SK-N-SH (cell line): ENCODE results near the gene JAKMIP3. TPM values are rescaled to one million over a fixed set of nuclear protein-coding genes. Genes with fewer than 3 reads are reported as not detected.

Experiments
- CTCF ChIA-PET: fragments of 300-600, 350-600 bp; formaldehyde crosslinking; extraction: SDS; loops from one replicate; lab custom pipeline; 2021; lab: Yijun Ruan, JAX
- POLR2A ChIA-PET: fragments of 350-600 bp; sonication (Branson Sonifier 250); formaldehyde crosslinking; extraction: SDS; loops from one replicate; lab custom pipeline; 2020; ENCODE audit warnings: antibody characterized with exemption, inconsistent platforms; lab: Yijun Ruan, JAX
- DNase-seq: peaks from one replicate; pipeline ENCODE4 v3.0.0; 2012
- H2AFZ ChIP-seq: fragments of 200-600 bp; sonication (generic); 2 replicates; pipeline ENCODE4 v1.8.1; 2016; ENCODE audit warnings: antibody characterized with exemption, mild to moderate bottlenecking, low read depth
- H3F3A ChIP-seq: fragments of 200-600 bp; sonication (generic); replicated peaks from 2 replicates; pipeline ENCODE3; 2016; ENCODE audit warnings: antibody characterized with exemption, mild to moderate bottlenecking; ENCODE audit not compliant: insufficient read depth
- H3K27ac ChIP-seq, 2 experiments: fragments of 200-500 bp in 1 of 2; fragments of 200-600 bp in 1 of 2; sonication (Bioruptor generic) in 1 of 2; sonication (generic), shearing (Covaris generic) in 1 of 2; 2 replicates each; pipeline versions ENCODE4 v1.5.1 to v1.6.1; 2014 to 2016; ENCODE audit warnings: low read depth in 2 of 2, inconsistent platforms in 1 of 2, low read length in 1 of 2, mild to moderate bottlenecking in 1 of 2, mixed read lengths in 1 of 2
- H3K27me3 ChIP-seq: fragments of 200-600 bp; sonication (generic), shearing (Covaris generic); 2 replicates; pipeline ENCODE4 v1.6.1; 2016; ENCODE audit warnings: mixed run types; ENCODE audit not compliant: insufficient read depth
- H3K36me3 ChIP-seq, 2 experiments: fragments of 200-500 bp in 1 of 2; fragments of 200-600 bp in 1 of 2; sonication (Bioruptor generic) in 1 of 2; sonication (generic) in 1 of 2; replicated peaks in 1 of 2; 2 replicates each; pipeline versions ENCODE3 to v1.5.1; 2014 to 2016; ENCODE audit warnings: low read length in 1 of 2, mild to moderate bottlenecking in 1 of 2; ENCODE audit not compliant: insufficient read depth in 2 of 2, control insufficient read depth in 1 of 2
- H3K4me1 ChIP-seq, 2 experiments: fragments of 200-500 bp in 1 of 2; fragments of 200-600 bp in 1 of 2; sonication (Bioruptor generic) in 1 of 2; sonication (generic), shearing (Covaris generic) in 1 of 2; 2 replicates each; pipeline versions ENCODE4 v1.5.1 to v1.6.1; 2014 to 2016; ENCODE audit warnings: low read depth in 1 of 2, low read length in 1 of 2, mixed run types in 1 of 2; ENCODE audit not compliant: insufficient read depth in 2 of 2, control insufficient read depth in 1 of 2
- H3K4me2 ChIP-seq: fragments of 200-600 bp; sonication (generic), shearing (Covaris generic); 2 replicates; pipeline ENCODE4 v1.6.1; 2017; ENCODE audit warnings: mixed run types
- H3K4me3 ChIP-seq, 2 experiments: fragments of 200-500 bp in 1 of 2; fragments of 200-600 bp in 1 of 2; sonication (Bioruptor generic) in 1 of 2; sonication (generic), shearing (Covaris generic) in 1 of 2; 2 replicates each; pipeline versions ENCODE4 v1.5.1 to v1.8.1; 2014 to 2016; ENCODE audit warnings: low read depth in 2 of 2, inconsistent platforms in 1 of 2, low read length in 1 of 2, mild to moderate bottlenecking in 1 of 2, mixed read lengths in 1 of 2, moderate library complexity in 1 of 2
- H3K79me2 ChIP-seq: fragments of 200-600 bp; sonication (generic); 2 replicates; pipeline ENCODE4 v1.8.1; 2017; ENCODE audit warnings: mild to moderate bottlenecking; ENCODE audit not compliant: insufficient read depth
- H3K9ac ChIP-seq: fragments of 200-600 bp; sonication (generic); 2 replicates; pipeline ENCODE4 v1.6.1; 2017; ENCODE audit warnings: mixed run types
- H3K9me2 ChIP-seq: fragments of 200-600 bp; sonication (generic); 2 replicates; pipeline ENCODE4 v1.6.1; 2017; ENCODE audit warnings: mixed run types
- H3K9me3 ChIP-seq: fragments of 200-600 bp; sonication (generic); 2 replicates; pipeline ENCODE4 v1.6.1; 2017; ENCODE audit warnings: mixed run types, mild to moderate bottlenecking, moderate library complexity
- H4K20me1 ChIP-seq: fragments of 200-600 bp; sonication (generic); 2 replicates; pipeline ENCODE4 v1.6.1; 2017; ENCODE audit warnings: mild to moderate bottlenecking, mixed run types; ENCODE audit not compliant: insufficient read depth
- CHD2 ChIP-seq: fragments of 150-350 bp; IDR thresholded peaks from 2 replicates; pipeline ENCODE4 v1.6.1; 2018; ENCODE audit warnings: low read length; ENCODE audit not compliant: partially characterized antibody
- FOSL2 ChIP-seq: IDR thresholded peaks from 2 replicates; pipeline ENCODE4 v1.4.0; 2012; ENCODE audit warnings: low read depth, mild to moderate bottlenecking, moderate library complexity, borderline replicate concordance
- RAD21 ChIP-seq: IDR thresholded peaks from 2 replicates; pipeline ENCODE4 v1.6.1; 2012; ENCODE audit warnings: mild to moderate bottlenecking, low read length
- SIN3A ChIP-seq: IDR thresholded peaks from 2 replicates; pipeline ENCODE4 v1.6.1; 2012; ENCODE audit warnings: low read depth, mild to moderate bottlenecking, low read length, moderate library complexity, borderline replicate concordance
- TEAD4 ChIP-seq: IDR thresholded peaks from 2 replicates; pipeline ENCODE4 v1.4.0; 2012; ENCODE audit warnings: mild to moderate bottlenecking, borderline replicate concordance; ENCODE audit not compliant: insufficient read depth
- WGBS: methylation state at CpG from one replicate; pipeline ENCODE4 v1.1.6; 2017; ENCODE audit warnings: low lambda C conversion rate; 5-methylcytosine and 5-hydroxymethylcytosine counted together
- polyA plus RNA-seq, 3 experiments: library from polyadenylated mRNA; depleted of rRNA; stranded (reverse); fragments of >200 nt; gene quantifications; 2 replicates each; pipeline ENCODE4 v1.2.3, GENCODE V29; 2012
- TF ChIP-seq, protein P1 (sequence below): fragments of 150-350 bp; IDR thresholded peaks from 2 replicates; pipeline ENCODE4 v1.6.1; 2016; ENCODE audit warnings: mild to moderate bottlenecking, low read depth, low read length
- TF ChIP-seq, protein P2 (sequence below): IDR thresholded peaks from 2 replicates; pipeline ENCODE4 v1.4.0; 2012; ENCODE audit warnings: low read depth
- TF ChIP-seq, protein P3 (sequence below): IDR thresholded peaks from 2 replicates; pipeline ENCODE4; 2012

The JAKMIP3 gene
- polyA plus RNA-seq, 1 of the 3 experiments (the other 2 are of a cell fraction): 0.02 TPM

DNA sequence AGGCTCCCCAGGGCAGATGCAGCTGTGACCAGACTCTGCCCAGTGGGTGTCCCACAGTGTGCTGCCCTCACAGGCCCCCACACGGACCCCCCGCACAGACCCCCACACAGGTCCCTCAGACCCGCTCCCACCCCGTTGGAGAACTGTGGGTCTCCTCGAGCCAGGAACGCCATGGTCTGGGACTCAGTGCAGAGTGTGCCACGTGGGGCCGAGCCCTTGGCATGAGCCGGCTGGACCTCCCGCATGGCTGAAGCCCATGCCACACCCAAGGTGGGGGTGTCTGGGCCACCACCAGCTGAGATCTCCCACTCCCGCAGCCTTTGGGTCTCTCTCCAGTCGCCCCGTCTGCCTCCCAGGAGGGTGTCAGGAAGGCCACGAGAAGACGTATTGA, 34.3 kb downstream of the JAKMIP3 start:
- TF ChIP-seq, protein P1, sequence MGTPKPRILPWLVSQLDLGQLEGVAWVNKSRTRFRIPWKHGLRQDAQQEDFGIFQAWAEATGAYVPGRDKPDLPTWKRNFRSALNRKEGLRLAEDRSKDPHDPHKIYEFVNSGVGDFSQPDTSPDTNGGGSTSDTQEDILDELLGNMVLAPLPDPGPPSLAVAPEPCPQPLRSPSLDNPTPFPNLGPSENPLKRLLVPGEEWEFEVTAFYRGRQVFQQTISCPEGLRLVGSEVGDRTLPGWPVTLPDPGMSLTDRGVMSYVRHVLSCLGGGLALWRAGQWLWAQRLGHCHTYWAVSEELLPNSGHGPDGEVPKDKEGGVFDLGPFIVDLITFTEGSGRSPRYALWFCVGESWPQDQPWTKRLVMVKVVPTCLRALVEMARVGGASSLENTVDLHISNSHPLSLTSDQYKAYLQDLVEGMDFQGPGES: no peak
- no peak for TF ChIP-seq TEAD4
- TF ChIP-seq RAD21: no peak
- TF ChIP-seq SIN3A: no peak
- TF ChIP-seq, all 33 proteins: peak for 0
- no peak overlapping the region for H2AFZ ChIP-seq
- no peak overlapping the region for H3K9ac ChIP-seq
- H3K9me3 ChIP-seq: no peaks in the 10 kb centered on the region
- no peaks in the 10 kb centered on the region for H3K36me3 ChIP-seq
- no peaks in the 10 kb centered on the region for H3K79me2 ChIP-seq
- H3K9me2 ChIP-seq: no peaks in the 10 kb centered on the region
- DNase-seq: no peak
- H3K27me3 ChIP-seq: no peaks in the 10 kb centered on the region
- ChIA-PET POLR2A (no interaction called here), CTCF (interaction anchor here (0.6 to 2.5 kb wide), 3 partner anchors 38 to 77 kb away, joined by 4 to 27 read pairs (median 4); no protein-coding TSS in a partner anchor)
- H4K20me1 ChIP-seq: no peaks in the 10 kb centered on the region
- no peak overlapping the region for H3K27ac ChIP-seq
- H3K4me2 ChIP-seq: no peak overlapping the region
- 87% methylated on average over 3 of the region's 15 CpGs for WGBS
- no peak overlapping the region for H3K4me3 ChIP-seq
- no peaks in the 10 kb centered on the region for H3K4me1 ChIP-seq
- no peaks in the 10 kb centered on the region for H3F3A ChIP-seq

DNA sequence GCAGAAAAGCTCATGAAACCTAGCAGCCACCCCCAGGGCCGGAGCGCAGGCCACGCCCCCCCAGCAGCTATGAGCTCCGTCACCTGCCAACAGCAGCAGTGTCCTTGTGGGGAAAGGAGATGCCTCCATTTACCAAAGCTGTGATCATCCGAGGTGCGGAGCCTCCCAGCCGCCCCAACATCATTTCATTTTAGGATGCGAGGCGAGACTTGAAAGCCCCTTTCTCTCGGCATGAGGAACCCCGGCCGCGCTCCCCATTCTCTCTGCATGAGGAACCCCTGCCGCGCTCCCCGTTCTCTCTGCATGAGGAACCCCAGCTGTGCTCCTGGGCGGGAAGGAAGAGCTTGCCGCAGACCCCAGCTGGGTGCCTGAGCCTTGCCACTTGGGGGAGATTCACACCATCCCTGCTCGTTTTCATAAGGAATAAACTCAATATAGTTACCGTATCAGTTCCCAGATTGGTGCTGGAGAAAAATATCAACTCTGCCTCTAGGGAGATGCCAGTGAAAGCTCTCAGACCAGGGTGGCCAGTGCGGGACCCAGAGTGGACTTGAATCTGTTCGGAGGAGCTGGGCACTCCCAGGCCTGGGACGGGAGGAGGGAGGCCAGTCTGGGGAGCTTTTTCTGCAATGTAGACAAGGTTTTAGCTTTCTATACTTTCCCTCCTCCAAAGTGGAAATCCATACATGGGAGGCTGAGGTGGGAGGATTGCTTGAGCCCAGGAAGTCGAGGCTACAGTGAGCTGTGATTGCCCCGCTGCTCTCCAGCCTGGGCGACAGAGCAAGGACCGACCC, 35.0 kb downstream of the JAKMIP3 start:
- Histone ChIP-seq H3K9ac (no peak overlapping the region), H3K79me2 (no peaks in the 10 kb centered on the region), H3K9me3 (no peaks in the 10 kb centered on the region), H3K36me3 (no peaks in the 10 kb centered on the region), H3K27ac (no peak overlapping the region), H3F3A (no peaks in the 10 kb centered on the region), H3K4me1 (no peaks in the 10 kb centered on the region), H3K4me3 (no peak overlapping the region), H3K4me2 (no peak overlapping the region), H4K20me1 (no peaks in the 10 kb centered on the region), H3K27me3 (no peaks in the 10 kb centered on the region), H2AFZ (no peak overlapping the region), H3K9me2 (no peaks in the 10 kb centered on the region)
- ChIA-PET POLR2A (no interaction called here), CTCF (interaction anchor here (0.6 to 2.5 kb wide), 7 partner anchors 12 to 78 kb away, joined by 3 to 27 read pairs (median 4); no protein-coding TSS in a partner anchor)
- no peak for DNase-seq
- WGBS: 61% methylated on average over 22 of the region's 27 CpGs
- TF ChIP-seq, protein P2, sequence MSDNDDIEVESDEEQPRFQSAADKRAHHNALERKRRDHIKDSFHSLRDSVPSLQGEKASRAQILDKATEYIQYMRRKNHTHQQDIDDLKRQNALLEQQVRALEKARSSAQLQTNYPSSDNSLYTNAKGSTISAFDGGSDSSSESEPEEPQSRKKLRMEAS: no peak
- TF ChIP-seq, protein P3, sequence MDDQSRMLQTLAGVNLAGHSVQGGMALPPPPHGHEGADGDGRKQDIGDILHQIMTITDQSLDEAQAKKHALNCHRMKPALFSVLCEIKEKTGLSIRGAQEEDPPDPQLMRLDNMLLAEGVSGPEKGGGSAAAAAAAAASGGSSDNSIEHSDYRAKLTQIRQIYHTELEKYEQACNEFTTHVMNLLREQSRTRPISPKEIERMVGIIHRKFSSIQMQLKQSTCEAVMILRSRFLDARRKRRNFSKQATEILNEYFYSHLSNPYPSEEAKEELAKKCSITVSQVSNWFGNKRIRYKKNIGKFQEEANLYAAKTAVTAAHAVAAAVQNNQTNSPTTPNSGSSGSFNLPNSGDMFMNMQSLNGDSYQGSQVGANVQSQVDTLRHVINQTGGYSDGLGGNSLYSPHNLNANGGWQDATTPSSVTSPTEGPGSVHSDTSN: no peak
- no peak for TF ChIP-seq CHD2
- no peak for TF ChIP-seq FOSL2
